AG04449 (cell line): Measurements from ENCODE around the gene ADGRB3.
"Not testable (repeated sequence)": the region's sequence is repeated elsewhere in the genome, so short reads cannot be mapped to it uniquely, and the experiment has no call there.

Source experiments
- CTCF ChIA-PET: fragments of 350-600 bp; formaldehyde crosslinking; extraction: SDS; loops from one replicate; lab custom pipeline; 2021; ENCODE audit warnings: antibody characterized with exemption; lab: Yijun Ruan, JAX
- POLR2A ChIA-PET: fragments of 400-600, 350-600 bp; formaldehyde crosslinking; extraction: SDS; loops from one replicate; lab custom pipeline; 2020; ENCODE audit warnings: antibody characterized with exemption, inconsistent platforms; lab: Yijun Ruan, JAX
- DNase-seq: peaks from one replicate; pipeline ENCODE4 v3.0.0-alpha.2; 2010; ENCODE audit warnings: low read depth, low spot score
- H3K4me3 ChIP-seq: 2 replicates; pipeline ENCODE4 v1.5.1; 2011; ENCODE audit warnings: low read depth, mild to moderate bottlenecking, control low read depth, low read length
- TF ChIP-seq, protein P1 (sequence below): IDR thresholded peaks from one replicate; pipeline ENCODE4 v1.5.1; 2011; ENCODE audit warnings: mild to moderate bottlenecking, moderate library complexity, low read length, control low read depth, inconsistent platforms; ENCODE audit not compliant: insufficient read depth; ENCODE audit errors: missing control alignments

Gene ADGRB3

DNA sequence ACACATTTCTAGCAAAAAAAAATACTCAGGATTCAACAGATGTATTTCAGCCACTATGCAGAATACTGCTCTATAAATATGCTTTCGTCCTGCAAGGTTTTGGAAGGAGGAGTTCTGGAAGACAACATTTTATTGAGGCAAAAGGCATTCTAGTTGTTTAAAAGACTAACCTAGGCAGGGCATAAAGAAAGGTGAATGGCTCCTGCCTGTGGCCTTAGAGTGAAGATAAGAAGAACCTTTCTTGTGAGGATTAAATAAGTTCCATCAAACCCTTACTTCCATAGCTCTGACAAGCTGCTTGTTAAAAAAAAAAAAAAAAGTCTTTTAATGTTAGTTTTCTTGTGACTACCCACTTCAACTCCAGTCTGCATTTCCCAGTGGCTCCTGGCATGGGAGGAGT, 139.8 kb downstream of the ADGRB3 start:
- H3K4me3 ChIP-seq, result no peak overlapping the region
- ChIA-PET POLR2A (no interaction called here), CTCF (no interaction called here)
- DNase-seq, result no peak
- TF ChIP-seq, protein P1, sequence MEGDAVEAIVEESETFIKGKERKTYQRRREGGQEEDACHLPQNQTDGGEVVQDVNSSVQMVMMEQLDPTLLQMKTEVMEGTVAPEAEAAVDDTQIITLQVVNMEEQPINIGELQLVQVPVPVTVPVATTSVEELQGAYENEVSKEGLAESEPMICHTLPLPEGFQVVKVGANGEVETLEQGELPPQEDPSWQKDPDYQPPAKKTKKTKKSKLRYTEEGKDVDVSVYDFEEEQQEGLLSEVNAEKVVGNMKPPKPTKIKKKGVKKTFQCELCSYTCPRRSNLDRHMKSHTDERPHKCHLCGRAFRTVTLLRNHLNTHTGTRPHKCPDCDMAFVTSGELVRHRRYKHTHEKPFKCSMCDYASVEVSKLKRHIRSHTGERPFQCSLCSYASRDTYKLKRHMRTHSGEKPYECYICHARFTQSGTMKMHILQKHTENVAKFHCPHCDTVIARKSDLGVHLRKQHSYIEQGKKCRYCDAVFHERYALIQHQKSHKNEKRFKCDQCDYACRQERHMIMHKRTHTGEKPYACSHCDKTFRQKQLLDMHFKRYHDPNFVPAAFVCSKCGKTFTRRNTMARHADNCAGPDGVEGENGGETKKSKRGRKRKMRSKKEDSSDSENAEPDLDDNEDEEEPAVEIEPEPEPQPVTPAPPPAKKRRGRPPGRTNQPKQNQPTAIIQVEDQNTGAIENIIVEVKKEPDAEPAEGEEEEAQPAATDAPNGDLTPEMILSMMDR, result no peak

DNA sequence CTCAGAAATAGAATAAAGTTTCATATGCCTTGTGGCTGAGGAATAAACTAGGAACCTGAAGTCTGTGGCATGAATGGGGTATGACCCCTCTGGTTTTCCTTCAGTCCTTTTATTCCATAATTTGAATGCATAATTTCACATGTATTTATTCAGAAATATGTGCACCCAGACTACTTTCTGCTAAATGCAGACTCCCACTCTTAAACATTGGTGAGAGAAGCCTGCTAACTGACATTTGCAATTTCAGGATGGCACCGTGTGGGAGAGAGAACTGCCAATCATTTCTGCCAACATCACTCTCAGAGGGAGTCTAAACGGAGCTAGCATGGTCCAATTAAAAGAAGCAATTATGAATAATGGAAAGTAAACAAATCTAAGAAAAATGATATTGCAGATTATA, 141.3 kb downstream of the ADGRB3 start:
- ChIA-PET CTCF (interaction anchor here (0.6 kb wide), 1 partner anchor 953 kb away, joined by 3 read pairs; no protein-coding TSS in a partner anchor), POLR2A (no interaction called here)
- DNase-seq, result no peak

DNA sequence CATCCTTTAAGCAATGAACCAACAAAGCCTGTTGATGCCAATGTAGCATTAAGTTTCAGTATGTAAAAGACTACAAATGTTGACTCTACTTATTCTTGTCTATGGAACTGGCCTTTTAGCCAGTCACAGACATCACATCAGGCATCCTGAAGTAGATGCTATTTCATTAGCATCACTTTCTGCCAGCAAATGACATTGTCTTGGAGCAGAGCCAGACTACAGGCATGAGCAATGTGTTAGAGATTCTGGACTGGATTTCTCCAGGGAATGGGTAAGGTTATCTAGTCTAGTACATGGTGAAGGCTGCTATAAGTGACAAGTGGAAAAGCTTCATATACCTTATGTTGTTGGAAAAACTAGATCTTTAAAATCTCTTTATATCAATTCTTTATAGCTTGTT, 142.9 kb downstream of the ADGRB3 start:
- H3K4me3 ChIP-seq, result no peak overlapping the region
- CTCF ChIA-PET, result no interaction called here
- POLR2A ChIA-PET, result no interaction called here
- DNase-seq, result no peak
- TF ChIP-seq, protein P1, result no peak

More for the DNA sequence above, 141.3 kb downstream of the ADGRB3 start:
- TF ChIP-seq, protein P1, result no peak
- H3K4me3 ChIP-seq, result no peak overlapping the region

DNA sequence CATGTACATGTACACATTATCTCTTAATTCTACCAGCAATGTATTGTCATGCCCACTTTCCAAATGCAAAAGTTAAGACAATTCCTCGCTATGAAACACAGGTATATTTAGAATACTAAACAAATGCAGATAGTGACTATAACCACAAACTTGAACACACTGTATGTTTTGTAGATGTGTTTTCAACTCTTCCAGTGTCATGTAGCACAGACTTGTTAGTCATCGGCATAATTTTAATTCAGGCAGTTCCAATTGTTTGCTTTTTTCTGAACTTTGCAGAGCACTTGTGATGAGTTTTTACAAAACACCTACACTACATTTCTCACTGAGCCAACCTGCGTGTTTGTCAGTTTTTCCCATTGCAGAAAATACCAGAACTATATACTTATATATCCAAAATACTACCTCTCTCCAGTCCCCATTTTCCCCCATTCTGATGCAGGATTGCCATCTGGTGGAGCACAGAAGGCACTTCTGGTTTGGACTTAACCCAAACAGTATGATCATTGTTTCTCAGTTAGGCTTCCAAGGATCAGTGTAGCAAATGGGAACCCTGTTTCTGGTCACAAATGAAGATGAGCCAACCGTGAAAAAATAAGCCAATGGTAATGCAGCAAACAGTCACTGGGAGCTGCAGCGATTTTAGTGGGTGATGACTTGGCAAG, 143.4 kb downstream of the ADGRB3 start:
- POLR2A ChIA-PET, result no interaction called here
- TF ChIP-seq, protein P1, result peak; percentile 25
- CTCF ChIA-PET, result no interaction called here
- no peak for DNase-seq
- H3K4me3 ChIP-seq, result no peak overlapping the region

DNA sequence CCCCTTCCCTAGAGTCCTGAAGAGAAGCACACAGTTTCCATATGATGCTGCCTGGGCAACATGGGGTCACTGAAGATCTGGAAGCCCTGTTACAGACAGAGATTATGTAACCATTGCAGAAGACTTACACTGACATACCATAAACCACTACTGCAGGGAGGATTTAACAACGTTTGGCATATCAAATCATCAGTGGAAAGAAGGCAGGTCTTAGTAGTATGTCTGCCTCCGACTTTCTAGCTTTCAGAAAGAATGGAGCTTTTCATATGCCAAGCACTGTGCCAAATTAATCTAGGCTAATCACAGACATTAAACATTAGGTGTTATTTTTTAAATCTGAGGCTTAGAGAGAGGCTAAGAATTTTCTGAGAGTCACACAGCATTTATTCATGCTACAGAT, 144.3 kb downstream of the ADGRB3 start:
- TF ChIP-seq, protein P1, result no peak
- CTCF ChIA-PET, result no interaction called here
- POLR2A ChIA-PET, result no interaction called here
- no peak for DNase-seq
- no peak overlapping the region for H3K4me3 ChIP-seq

DNA sequence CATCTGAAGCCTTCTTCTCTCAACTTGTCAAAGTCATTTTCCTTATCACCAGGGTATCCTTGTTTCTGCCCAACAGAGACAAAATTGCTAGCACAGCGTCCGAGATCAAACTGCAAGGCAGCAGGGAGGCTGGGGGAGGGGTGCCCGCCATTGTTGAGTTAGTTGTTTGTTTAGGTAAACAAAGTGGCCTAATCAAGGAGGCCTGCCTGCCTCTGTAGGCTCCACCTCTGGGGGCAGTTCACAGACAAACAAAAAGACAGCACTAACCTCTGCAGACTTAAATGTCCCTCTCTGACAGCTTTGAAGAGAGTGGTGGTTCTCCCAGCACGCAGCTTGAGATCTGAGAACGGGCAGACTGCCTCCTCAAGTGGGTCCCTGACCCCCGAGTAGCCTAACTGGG, 155.0 kb downstream of the ADGRB3 start:
- DNase-seq, CTCF ChIA-PET, POLR2A ChIA-PET, H3K4me3 ChIP-seq: not testable (repeated sequence)

DNA sequence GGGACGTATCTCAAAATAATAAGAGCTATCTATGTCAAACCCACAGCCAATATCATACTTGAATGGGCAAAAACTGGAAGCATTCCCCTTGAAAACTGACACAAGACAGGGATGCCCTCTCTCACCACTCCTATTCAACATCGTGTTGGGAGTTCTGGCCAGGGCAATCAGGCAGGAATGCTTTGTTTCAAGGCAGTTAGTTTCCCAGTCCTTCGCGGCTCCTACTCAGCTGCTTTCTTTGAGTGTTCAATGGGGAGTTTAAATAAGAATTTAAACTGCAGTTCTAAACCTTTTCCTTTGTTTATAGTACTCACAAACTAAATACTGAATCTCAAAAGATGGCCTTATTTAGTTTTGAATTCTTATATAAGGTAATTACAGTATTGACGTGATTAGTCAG, 179.9 kb downstream of the ADGRB3 start:
- CTCF ChIA-PET, H3K4me3 ChIP-seq, DNase-seq, POLR2A ChIA-PET: not testable (repeated sequence)
